Pancreas (tissue), 10 donors: Measurements from ENCODE around the gene CDC42. TPM values are rescaled to one million over a fixed set of nuclear protein-coding genes. Genes with fewer than 3 reads are reported as not detected.

Experiments used
- ATAC-seq, 4 donors: fragments of 200-7000 bp; cut with Tn5 transposase; one replicate each; pipeline versions ENCODE4 v1.8.0 to v1.9.1; 2020; ENCODE audit warnings: mild to moderate bottlenecking in 4 of 4, moderate library complexity in 4 of 4
- DNase-seq, 6 donors: peaks; one replicate each; pipeline ENCODE4 v3.0.0-alpha.2; 2020
- FAIRE-seq: peaks from 2 replicates; lab custom pipeline; 2012; peaks lifted over from hg19 to GRCh38; lab: Jason Lieb, UNC
- H3K27ac ChIP-seq, 4 donors: fragments of 200-600 bp; sonication (generic); 1 replicate in 3 of 4; 2 replicates in 1 of 4; pipeline versions ENCODE4 v1.5.0 to v1.8.0; 2020
- H3K27me3 ChIP-seq, 4 donors: fragments of 200-600 bp; one replicate each; pipeline ENCODE4 v1.8.0; 2021
- H3K36me3 ChIP-seq, 3 donors: fragments of 200-600 bp; sonication (generic) in 1 of 3; one replicate each; pipeline versions ENCODE4 v1.5.0 to v1.8.0; 2020 to 2021
- H3K4me1 ChIP-seq, 3 donors: fragments of 200-600 bp; one replicate each; pipeline ENCODE4 v1.8.0; 2021
- H3K4me3 ChIP-seq, 4 donors: fragments of 200-600 bp; sonication (generic) in 2 of 4; one replicate each; pipeline versions ENCODE4 v1.5.0 to v1.8.0; 2020 to 2021
- H3K9me3 ChIP-seq, 4 donors: fragments of 200-600 bp; one replicate each; pipeline ENCODE4 v1.8.0; 2021
- CTCF ChIP-seq, 4 donors: fragments of 200-600 bp; sonication (generic) in 3 of 4; IDR thresholded peaks; one replicate each; pipeline versions ENCODE4 v1.5.0 to v1.8.0; 2021; ENCODE audit warnings: antibody characterized with exemption in 4 of 4
- WGBS, 2 donors: extraction: QIAGEN DNeasy Blood & Tissue Kit; methylation state at CpG; one replicate each; pipeline ENCODE4 v1.1.7; 2013; 5-methylcytosine and 5-hydroxymethylcytosine counted together
- intact Hi-C, 3 donors: fragments of 100-400 bp; cut with DNase I; formaldehyde crosslinking; loops; one replicate each; pipeline versions ENCODE4 v1.11.1 to v1.14.2; 2022
- polyA plus RNA-seq, 2 donors: library from polyadenylated mRNA; stranded (reverse); fragments of 200-250 nt; gene quantifications; one replicate each; pipeline ENCODE4 v1.2.3, GENCODE V29; 2013
- total RNA-seq, 6 donors: library from RNA; stranded (reverse); fragmentation: NEBNext Ultra II Directional in 4 of 6; extraction: Animal tissue kit (Norgen Biotek cat#: 25700) in 4 of 6; gene quantifications; one replicate each; pipeline versions ENCODE4 v1.2.1 to v1.2.4, GENCODE V29; 2021 to 2023
- donor health status: healthy with polysubstance abuse.
- donor health status: DM: no; HTN: no; CAD: no; lungs with moderate emphysema.
- donor health status: DM: no; HTN: no; CAD: no.
- donor health status: control.
- donor health status: control.
- donor health status: Bipolar disorder and iron deficiency.
- donor health status: DM: yes; HTN: yes; CAD: no.
- donor health status: DM: no; HTN: no; CAD: no.
- donor health status: DM: no; HTN: no; CAD: no.
- donor health status: DM: yes; HTN: yes; CAD: no.

Gene CDC42
- total and polyA plus RNA-seq, 8 donors = 36.6 to 128 (median 63.4) TPM

GRCh38 chr1:22102746-22103145 lies 50.2 kb downstream of the CDC42 start:
- no peaks in the 10 kb centered on the region for H3K9me3 ChIP-seq
- no peaks in the 10 kb centered on the region for H3K27me3 ChIP-seq
- ATAC-seq = no peak
- peaks cover 0 to 7% (median 5%) of the 10 kb centered on the region in 3 donors for H3K36me3 ChIP-seq
- FAIRE-seq = no peak
- no peak for TF ChIP-seq CTCF (IDR thresholded peaks at IDR 0.05)
- H3K4me1 ChIP-seq = no peaks in the 10 kb centered on the region
- intact Hi-C loops = no loop called here
- WGBS, 2 donors = 45 to 72% methylated on average over 3 of the region's 3 CpGs
- H3K27ac ChIP-seq = no peak overlapping the region
- H3K4me3 ChIP-seq = no peak overlapping the region
- DNase-seq = no peak

DNA sequence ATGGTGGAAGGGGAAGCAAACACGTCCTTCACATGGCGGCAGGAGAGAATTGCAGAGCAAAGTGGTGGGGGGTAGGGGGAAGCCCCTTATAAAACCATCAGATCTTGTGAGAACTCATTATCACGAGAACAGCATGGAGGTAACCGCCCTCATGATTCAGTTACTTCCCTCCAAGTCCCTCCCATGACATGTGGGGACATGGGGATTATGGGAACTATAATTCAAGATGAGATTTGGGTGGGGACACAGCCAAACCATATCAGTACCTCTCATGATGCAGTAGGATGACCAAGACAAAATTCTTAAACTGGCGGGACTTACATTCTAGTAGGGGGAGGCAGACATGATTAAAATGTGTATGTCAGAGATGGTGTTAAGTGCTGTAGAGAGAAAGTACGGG lies 51.6 kb downstream of the CDC42 start:
- H3K36me3 ChIP-seq = no peaks in the 10 kb centered on the region
- DNase-seq (no peak), FAIRE-seq (no peak), ATAC-seq (no peak)
- H3K9me3 ChIP-seq = no peaks in the 10 kb centered on the region
- no peak for TF ChIP-seq CTCF (IDR thresholded peaks at IDR 0.05)
- no peak overlapping the region for H3K4me3 ChIP-seq
- WGBS, 2 donors = 88 to 93% methylated on average over 6 of the region's 6 CpGs
- no peak overlapping the region for H3K27ac ChIP-seq
- H3K4me1 ChIP-seq = no peaks in the 10 kb centered on the region
- H3K27me3 ChIP-seq = no peaks in the 10 kb centered on the region
- intact Hi-C loops = no loop called here

DNA sequence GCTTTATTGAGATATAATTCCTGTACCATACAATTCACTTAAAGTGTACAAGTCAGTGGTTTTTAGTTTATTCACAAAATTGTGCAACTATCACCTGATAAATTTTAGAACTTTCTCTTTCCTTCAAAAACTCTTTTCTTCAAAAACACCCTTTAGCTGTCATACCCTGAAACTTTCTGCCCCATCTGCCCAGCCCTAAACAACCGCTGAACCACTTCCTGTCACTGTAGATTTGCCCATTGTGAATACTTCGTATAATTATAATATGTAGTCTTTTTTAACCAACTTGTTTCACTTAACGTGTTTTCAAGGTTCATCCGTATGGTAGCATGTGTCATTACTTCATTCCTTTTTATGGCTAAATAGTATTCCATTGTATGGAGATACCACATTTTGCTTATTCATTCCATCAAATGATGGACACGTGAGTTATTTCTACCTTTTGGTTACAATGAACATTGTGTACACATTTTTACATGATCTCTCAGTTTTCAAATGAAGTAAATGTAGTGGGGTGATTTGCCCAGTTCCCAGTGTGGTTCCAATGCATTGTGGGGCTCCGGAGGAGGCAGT lies 52.4 kb downstream of the CDC42 start:
- H3K36me3 ChIP-seq = no peaks in the 10 kb centered on the region
- H3K27me3 ChIP-seq = no peaks in the 10 kb centered on the region
- H3K4me3 ChIP-seq = no peak overlapping the region
- no peak for TF ChIP-seq CTCF (IDR thresholded peaks at IDR 0.05)
- intact Hi-C loops = no loop called here
- H3K27ac ChIP-seq = no peak overlapping the region
- H3K4me1 ChIP-seq = no peaks in the 10 kb centered on the region
- ATAC-seq = no peak
- WGBS, 2 donors = 90 to 96% methylated on average over 6 of the region's 6 CpGs
- no peaks in the 10 kb centered on the region for H3K9me3 ChIP-seq
- no peak for FAIRE-seq
- no peak for DNase-seq

GRCh38 chr1:22105611-22106207 lies 53.2 kb downstream of the CDC42 start:
- 48 to 50% methylated on average over 5 of the region's 5 CpGs for WGBS, 2 donors
- no peak for FAIRE-seq
- H3K27ac ChIP-seq = no peak overlapping the region
- no peak overlapping the region for H3K4me3 ChIP-seq
- H3K9me3 ChIP-seq = no peaks in the 10 kb centered on the region
- peak; percentile 51 to 89 (median 82) for ATAC-seq
- no peaks in the 10 kb centered on the region for H3K4me1 ChIP-seq
- intact Hi-C loops = no loop called here
- DNase-seq = peak in 1 of 6 donors; percentile 52
- peak; percentile 59 to 72 (median 67) for TF ChIP-seq CTCF (IDR thresholded peaks at IDR 0.05)
- no peaks in the 10 kb centered on the region for H3K36me3 ChIP-seq
- H3K27me3 ChIP-seq = no peaks in the 10 kb centered on the region

GRCh38 chr1:22107126-22107525 lies 54.6 kb downstream of the CDC42 start:
- WGBS, 2 donors = 95 to 98% methylated on average over 5 of the region's 5 CpGs
- Histone ChIP-seq H3K27ac (no peak overlapping the region), H3K27me3 (no peaks in the 10 kb centered on the region), H3K4me3 (no peak overlapping the region), H3K36me3 (peaks cover 0 to 2% (median 0%) of the 10 kb centered on the region in 3 donors), H3K9me3 (no peaks in the 10 kb centered on the region), H3K4me1 (no peaks in the 10 kb centered on the region)
- no peak for DNase-seq
- intact Hi-C loops = no loop called here
- TF ChIP-seq CTCF (IDR thresholded peaks at IDR 0.05) = no peak
- no peak for ATAC-seq
- FAIRE-seq = no peak
